Measurements from ENCODE around the gene ALDH5A1.

- TF ChIP-seq CTCF (conservative IDR thresholded peaks at IDR 0.05; ENCODE audit: low read length), result no peak
- no peak for TF ChIP-seq EZH2phosphoT487 (IDR thresholded peaks at IDR 0.05; ENCODE audit: borderline replicate concordance)
These were observed 49.1 kb upstream of the ALDH5A1 start for GRCh38 chr6:24445704-24446103.
